ENCODE results near the gene CDH23. TPM values are rescaled to one million over a fixed set of nuclear protein-coding genes. Genes with fewer than 3 reads are reported as not detected.

Gene CDH23
- total RNA-seq, 1 donor: 0.36 TPM

- no peaks in the 10 kb centered on the region for H4K20me1 ChIP-seq (ENCODE audit: insufficient read depth, low read length)
- H3K27ac ChIP-seq (ENCODE audit: low read depth, low read length): no peak overlapping the region
- H2AFZ ChIP-seq (ENCODE audit: low read length): no peak overlapping the region
- no peak for TF ChIP-seq CTCF (IDR thresholded peaks at IDR 0.05; ENCODE audit: extremely low read depth, low read depth, low read length)
- H3K36me3 ChIP-seq (ENCODE audit: insufficient read depth, low read length): no peaks in the 10 kb centered on the region
- H3K4me1 ChIP-seq (ENCODE audit: insufficient read depth, low read length): no peaks in the 10 kb centered on the region
- peaks cover 11% of the 10 kb centered on the region for H3K27me3 ChIP-seq (ENCODE audit: insufficient read depth, low read length)
- no peak for DNase-seq (ENCODE audit: insufficient read length, low spot score, missing footprints)
- no peak overlapping the region for H3K4me2 ChIP-seq (ENCODE audit: insufficient read depth, low read length)
- H3K4me3 ChIP-seq (ENCODE audit: insufficient read depth, low read length): no peak overlapping the region
- no peaks in the 10 kb centered on the region for H3K79me2 ChIP-seq (ENCODE audit: insufficient read depth, low read length)
- no peaks in the 10 kb centered on the region for H3K9me3 ChIP-seq (ENCODE audit: low read depth, low read length)
These were observed 75.7 kb downstream of the CDH23 start for GRCh38 chr10:71472466-71472865.

GRCh38 chr10:71472912-71473311, 76.2 kb downstream of the CDH23 start:
- H3K36me3 ChIP-seq (ENCODE audit: insufficient read depth, low read length): no peaks in the 10 kb centered on the region
- no peak overlapping the region for H2AFZ ChIP-seq (ENCODE audit: low read length)
- no peak overlapping the region for H3K4me3 ChIP-seq (ENCODE audit: insufficient read depth, low read length)
- H3K4me1 ChIP-seq (ENCODE audit: insufficient read depth, low read length): no peaks in the 10 kb centered on the region
- no peak overlapping the region for H3K27ac ChIP-seq (ENCODE audit: low read depth, low read length)
- H3K9me3 ChIP-seq (ENCODE audit: low read depth, low read length): no peaks in the 10 kb centered on the region
- DNase-seq (ENCODE audit: insufficient read length, low spot score, missing footprints): no peak
- no peak overlapping the region for H3K4me2 ChIP-seq (ENCODE audit: insufficient read depth, low read length)
- no peaks in the 10 kb centered on the region for H4K20me1 ChIP-seq (ENCODE audit: insufficient read depth, low read length)
- no peak for TF ChIP-seq CTCF (IDR thresholded peaks at IDR 0.05; ENCODE audit: extremely low read depth, low read depth, low read length)
- H3K27me3 ChIP-seq (ENCODE audit: insufficient read depth, low read length): peaks cover 11% of the 10 kb centered on the region
- H3K79me2 ChIP-seq (ENCODE audit: insufficient read depth, low read length): no peaks in the 10 kb centered on the region

GRCh38 chr10:71473671-71474599, 77.2 kb downstream of the CDH23 start:
- Histone ChIP-seq H2AFZ (ENCODE audit: low read length) (no peak overlapping the region), H4K20me1 (ENCODE audit: insufficient read depth, low read length) (no peaks in the 10 kb centered on the region), H3K4me1 (ENCODE audit: insufficient read depth, low read length) (no peaks in the 10 kb centered on the region), H3K4me2 (ENCODE audit: insufficient read depth, low read length) (no peak overlapping the region), H3K27me3 (ENCODE audit: insufficient read depth, low read length) (peaks cover 8% of the 10 kb centered on the region), H3K79me2 (ENCODE audit: insufficient read depth, low read length) (no peaks in the 10 kb centered on the region), H3K27ac (ENCODE audit: low read depth, low read length) (no peak overlapping the region), H3K9me3 (ENCODE audit: low read depth, low read length) (no peaks in the 10 kb centered on the region), H3K36me3 (ENCODE audit: insufficient read depth, low read length) (no peaks in the 10 kb centered on the region), H3K4me3 (ENCODE audit: insufficient read depth, low read length) (no peak overlapping the region)
- no peak for DNase-seq (ENCODE audit: insufficient read length, low spot score, missing footprints)
- no peak for TF ChIP-seq CTCF (IDR thresholded peaks at IDR 0.05; ENCODE audit: extremely low read depth, low read depth, low read length)

- Histone ChIP-seq H3K4me1 (ENCODE audit: insufficient read depth, low read length) (no peaks in the 10 kb centered on the region), H3K27ac (ENCODE audit: low read depth, low read length) (no peak overlapping the region), H3K79me2 (ENCODE audit: insufficient read depth, low read length) (no peaks in the 10 kb centered on the region), H2AFZ (ENCODE audit: low read length) (no peak overlapping the region), H3K36me3 (ENCODE audit: insufficient read depth, low read length) (no peaks in the 10 kb centered on the region), H3K4me3 (ENCODE audit: insufficient read depth, low read length) (no peak overlapping the region), H3K27me3 (ENCODE audit: insufficient read depth, low read length) (peaks cover 14% of the 10 kb centered on the region), H4K20me1 (ENCODE audit: insufficient read depth, low read length) (no peaks in the 10 kb centered on the region), H3K9me3 (ENCODE audit: low read depth, low read length) (no peaks in the 10 kb centered on the region), H3K4me2 (ENCODE audit: insufficient read depth, low read length) (no peak overlapping the region)
- no peak for DNase-seq (ENCODE audit: insufficient read length, low spot score, missing footprints)
- TF ChIP-seq CTCF (IDR thresholded peaks at IDR 0.05; ENCODE audit: extremely low read depth, low read depth, low read length): no peak
These were observed 78.1 kb downstream of the CDH23 start for GRCh38 chr10:71474702-71475242.
